LNCaP clone FGC (cell line): ENCODE data around the gene GLB1L.

ENCODE experiments used
- DNase-seq: peaks from one replicate; pipeline ENCODE4 v3.0.0-alpha.2; 2011; ENCODE audit warnings: low read depth
- H3K4me3 ChIP-seq: 2 replicates; pipeline ENCODE4 v1.5.1; 2011; ENCODE audit warnings: mild to moderate bottlenecking, low read depth, low read length, control low read depth
- CTCF ChIP-seq: IDR thresholded peaks from 2 replicates; pipeline ENCODE4 v1.5.1; 2012; ENCODE audit warnings: mild to moderate bottlenecking; ENCODE audit not compliant: control insufficient read depth, insufficient read depth; ENCODE audit errors: extremely low read depth

Gene GLB1L

GRCh38 chr2:219279916-219280516, 34.8 kb upstream of the GLB1L start:
- H3K4me3 ChIP-seq: peak overlapping the region; percentile 80
- DNase-seq: no peak
- TF ChIP-seq CTCF: no peak

- DNase-seq: peak; percentile 83
- peak within 1 kb of the TSS; percentile 80 for H3K4me3 ChIP-seq
- TF ChIP-seq CTCF: no peak
These were observed 34.1 kb upstream of the GLB1L start, which contains the start of gene DNAJB2 for GRCh38 chr2:219279151-219279915. DNAJB2 (plus strand) TSS chr2:219279366; CDS start chr2:219279834, 468 bp downstream.

- DNase-seq: no peak
- H3K4me3 ChIP-seq: peak overlapping the region; percentile 80
- no peak for TF ChIP-seq CTCF
These were observed 33.5 kb upstream of the GLB1L start for GRCh38 chr2:219278655-219279150.

GRCh38 chr2:219277703-219278654, 32.7 kb upstream of the GLB1L start:
- no peak overlapping the region for H3K4me3 ChIP-seq
- peak; percentile 93 for TF ChIP-seq CTCF
- peak; percentile 23 for DNase-seq

GRCh38 chr2:219274361-219274921, 29.2 kb upstream of the GLB1L start:
- no peak for DNase-seq
- TF ChIP-seq CTCF: no peak
- no peak overlapping the region for H3K4me3 ChIP-seq

GRCh38 chr2:219273937-219274336, 28.7 kb upstream of the GLB1L start:
- DNase-seq: no peak
- TF ChIP-seq CTCF: no peak
- H3K4me3 ChIP-seq: no peak overlapping the region
